Peyer's patch (tissue), 4 donors: Measurements from ENCODE around the gene C20orf141. TPM values are rescaled to one million over a fixed set of nuclear protein-coding genes. Genes with fewer than 3 reads are reported as not detected.

Experiments
- DNase-seq, 3 donors: peaks; one replicate each; pipeline ENCODE4 v3.0.0-alpha.2; 2017 to 2019
- H3K27ac ChIP-seq, 4 donors: fragments of 200-600 bp; sonication (generic); one replicate each; pipeline ENCODE4 v1.5.1; 2016 to 2019
- H3K27me3 ChIP-seq, 2 donors: fragments of 200-600 bp; sonication (generic); one replicate each; pipeline ENCODE4 v1.5.1; 2019
- H3K36me3 ChIP-seq, 3 donors: fragments of 200-600 bp; sonication (generic); one replicate each; pipeline ENCODE4 v1.5.1; 2016 to 2019
- H3K4me1 ChIP-seq, 4 donors: fragments of 200-600 bp; sonication (generic); one replicate each; pipeline ENCODE4 v1.5.1; 2016 to 2019
- H3K4me3 ChIP-seq, 4 donors: fragments of 200-600 bp; sonication (generic); 1 replicate in 3 of 4; 2 replicates in 1 of 4; pipeline ENCODE4 v1.5.1; 2016 to 2019; ENCODE audit warnings: mild to moderate bottlenecking in 1 of 4
- H3K9me3 ChIP-seq, 4 donors: fragments of 200-600 bp; sonication (generic); one replicate each; pipeline ENCODE4 v1.5.1; 2016 to 2019; ENCODE audit warnings: mild to moderate bottlenecking in 1 of 4
- CTCF ChIP-seq, 6 experiments: fragments of 450-650 bp in 4 of 6; fragments of 200-600 bp in 2 of 6; sonication (generic) in 1 of 6; IDR thresholded peaks; one replicate each; pipeline ENCODE4 v1.5.1; 2017 to 2019; ENCODE audit warnings: antibody characterized with exemption in 6 of 6, mild to moderate bottlenecking in 3 of 6, moderate library complexity in 1 of 6
- POLR2A ChIP-seq, 2 donors: fragments of 450-650 bp; IDR thresholded peaks; one replicate each; pipeline ENCODE4 v1.5.1; 2017; ENCODE audit warnings: antibody characterized with exemption in 2 of 2, mild to moderate bottlenecking in 2 of 2, moderate library complexity in 2 of 2
- total RNA-seq, 4 donors: library from RNA; depleted of rRNA; stranded (reverse); fragments of >200 nt; gene quantifications; one replicate each; pipeline ENCODE4 v1.1.0, GENCODE V29; 2016

The C20orf141 gene
- total RNA-seq, 4 donors from 2014 or later = not detected

GRCh38 chr20:2775139-2775538 is 39.6 kb upstream of the C20orf141 start:
- Histone ChIP-seq H3K27me3 (no peaks in the 10 kb centered on the region), H3K4me1 (no peaks in the 10 kb centered on the region), H3K4me3 (no peak overlapping the region), H3K36me3 (no peaks in the 10 kb centered on the region), H3K9me3 (no peaks in the 10 kb centered on the region), H3K27ac (no peak overlapping the region)
- DNase-seq = no peak
- TF ChIP-seq CTCF (IDR thresholded peaks at IDR 0.05) = no peak
- no peak for TF ChIP-seq POLR2A (IDR thresholded peaks at IDR 0.05)

DNA sequence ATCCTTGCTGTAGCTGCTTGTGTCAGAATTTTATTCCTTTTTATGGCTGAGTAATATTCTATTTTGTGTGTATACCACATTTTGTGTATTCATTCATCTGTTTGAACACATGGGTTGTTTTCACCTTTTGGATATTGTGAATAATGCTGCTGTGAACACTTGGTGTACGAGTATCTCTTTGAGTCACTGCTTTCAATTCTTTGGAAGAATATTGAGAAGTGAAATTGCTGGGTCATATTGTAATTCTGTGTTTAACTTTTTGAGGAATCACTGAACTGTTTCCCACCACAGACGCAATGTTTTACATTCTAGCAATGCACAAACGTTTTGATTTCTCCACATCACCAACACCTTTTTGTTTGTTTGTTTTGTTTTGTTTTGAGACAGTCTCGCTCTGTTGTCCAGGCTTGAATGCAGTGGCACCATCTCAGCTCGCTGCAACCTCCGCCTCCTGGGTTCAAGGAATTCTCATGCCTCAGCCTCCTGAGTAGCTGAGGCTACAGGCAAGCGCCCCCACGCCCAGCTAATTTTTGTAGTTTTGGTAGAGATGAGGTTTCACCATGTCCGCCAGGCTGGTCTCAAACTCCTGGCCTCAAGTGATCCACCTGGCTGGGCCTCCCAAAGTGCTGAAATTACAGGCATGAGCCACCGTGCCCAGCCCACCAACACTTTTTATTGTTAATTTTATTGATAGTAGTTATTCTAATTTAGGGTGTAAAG is 36.0 kb upstream of the C20orf141 start:
- Histone ChIP-seq H3K9me3 (no peaks in the 10 kb centered on the region), H3K27ac (no peak overlapping the region)
- DNase-seq = peak in 1 of 3 donors; percentile 30

DNA sequence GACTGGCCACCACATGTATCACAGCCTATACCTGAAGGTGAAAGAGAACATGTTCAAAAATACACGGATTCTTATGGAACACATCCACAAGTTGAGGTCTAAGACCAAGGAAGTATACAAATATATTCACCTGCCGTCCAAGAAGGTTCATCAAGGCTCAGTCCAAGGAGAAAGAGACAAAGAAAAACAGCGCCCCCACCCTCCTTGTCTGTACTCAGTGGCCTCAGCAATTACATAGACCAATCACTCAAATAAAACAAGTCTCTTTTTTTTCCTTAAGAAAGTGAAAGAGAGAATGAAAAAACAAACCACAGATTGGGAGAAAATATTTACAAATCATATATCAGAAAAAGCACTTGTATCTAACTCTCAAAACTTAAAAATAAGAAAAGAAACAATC is 33.8 kb upstream of the C20orf141 start:
- DNase-seq = no peak
- Histone ChIP-seq H3K27ac (no peak overlapping the region), H3K27me3 (no peaks in the 10 kb centered on the region), H3K36me3 (no peaks in the 10 kb centered on the region), H3K4me3 (no peak overlapping the region), H3K9me3 (no peaks in the 10 kb centered on the region), H3K4me1 (no peaks in the 10 kb centered on the region)
- no peak for TF ChIP-seq CTCF (IDR thresholded peaks at IDR 0.05)
- no peak for TF ChIP-seq POLR2A (IDR thresholded peaks at IDR 0.05)

More for the DNA sequence above, 36.0 kb upstream of the C20orf141 start:
- TF ChIP-seq CTCF (IDR thresholded peaks at IDR 0.05) (no peak), POLR2A (IDR thresholded peaks at IDR 0.05) (no peak)
- Histone ChIP-seq H3K4me1 (no peaks in the 10 kb centered on the region), H3K27me3 (no peaks in the 10 kb centered on the region), H3K4me3 (no peak overlapping the region), H3K36me3 (no peaks in the 10 kb centered on the region)

- H3K27me3 ChIP-seq = no peaks in the 10 kb centered on the region
- no peak for DNase-seq
- no peaks in the 10 kb centered on the region for H3K9me3 ChIP-seq
- H3K36me3 ChIP-seq = no peaks in the 10 kb centered on the region
- no peaks in the 10 kb centered on the region for H3K4me1 ChIP-seq
- no peak overlapping the region for H3K4me3 ChIP-seq
- no peak for TF ChIP-seq CTCF (IDR thresholded peaks at IDR 0.05)
- no peak overlapping the region for H3K27ac ChIP-seq
Observed at GRCh38 chr20:2783908-2784566, 30.8 kb upstream of the C20orf141 start.

DNA sequence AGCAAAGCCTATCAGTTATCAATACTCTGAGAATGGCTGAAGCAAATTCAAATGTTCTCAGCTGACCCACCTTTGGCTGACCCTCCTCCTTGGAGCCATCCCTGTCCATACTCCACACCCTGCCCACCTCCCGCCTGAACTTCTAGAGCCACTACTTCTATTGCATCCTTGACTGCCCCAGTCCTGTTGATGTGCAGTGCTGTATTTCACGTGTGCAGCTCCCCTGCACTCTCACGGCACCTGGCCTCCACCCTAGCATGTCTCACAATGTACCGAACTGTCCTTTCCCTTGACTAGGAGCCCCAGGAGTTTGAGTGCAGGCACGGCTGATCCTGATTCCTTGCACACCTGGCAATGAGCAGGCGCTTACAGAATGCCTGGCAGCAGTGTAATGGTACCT is 21.3 kb upstream of the C20orf141 start:
- no peaks in the 10 kb centered on the region for H3K9me3 ChIP-seq
- H3K27me3 ChIP-seq = no peaks in the 10 kb centered on the region
- no peak overlapping the region for H3K4me3 ChIP-seq
- no peaks in the 10 kb centered on the region for H3K36me3 ChIP-seq
- no peaks in the 10 kb centered on the region for H3K4me1 ChIP-seq
- DNase-seq = no peak
- no peak for TF ChIP-seq CTCF (IDR thresholded peaks at IDR 0.05)
- TF ChIP-seq POLR2A (IDR thresholded peaks at IDR 0.05) = no peak
- H3K27ac ChIP-seq = no peak overlapping the region
